HepG2 (cell line): ENCODE data around the gene MPO. TPM values are rescaled to one million over a fixed set of nuclear protein-coding genes. Genes with fewer than 3 reads are reported as not detected.

Source experiments
- HDAC1 ChIP-seq: sonication (generic); formaldehyde crosslinking; IDR thresholded peaks from 2 replicates; pipeline ENCODE4 v1.5.1; 2020; ENCODE audit warnings: mild to moderate bottlenecking, missing genetic modification reagents
- HHEX ChIP-seq: IDR thresholded peaks from 2 replicates; pipeline ENCODE4 v1.6.1; 2016; ENCODE audit warnings: control low read depth
- HNRNPLL ChIP-seq: fragments of 200-400 bp; formaldehyde crosslinking; IDR thresholded peaks from 2 replicates; pipeline ENCODE4 v1.6.1; 2017; ENCODE audit warnings: mild to moderate bottlenecking, low read depth, low read length; ENCODE audit not compliant: poor library complexity, severe bottlenecking
- REXO4 ChIP-seq: sonication (generic); formaldehyde crosslinking; IDR thresholded peaks from 2 replicates; pipeline ENCODE4 v1.8.0; 2022; ENCODE audit warnings: missing genetic modification reagents, mild to moderate bottlenecking, borderline replicate concordance
- RNF2 ChIP-seq: fragments of 450-650 bp; conservative IDR thresholded peaks from 2 replicates; pipeline ENCODE4 v1.6.1; 2016; ENCODE audit warnings: low read depth
- SPEN ChIP-seq: sonication (generic); formaldehyde crosslinking; IDR thresholded peaks from 2 replicates; pipeline ENCODE4 v1.5.1; 2020; ENCODE audit warnings: low read depth, mild to moderate bottlenecking, missing genetic modification reagents
- ZNF510 ChIP-seq: sonication (generic); formaldehyde crosslinking; IDR thresholded peaks from 2 replicates; pipeline ENCODE4 v1.4.0; 2020; ENCODE audit warnings: low read depth, mild to moderate bottlenecking, missing genetic modification reagents
- ZNF781 ChIP-seq: sonication (generic); formaldehyde crosslinking; IDR thresholded peaks from 2 replicates; pipeline ENCODE4 v1.5.1; 2020; ENCODE audit warnings: borderline replicate concordance, mild to moderate bottlenecking, missing genetic modification reagents; ENCODE audit errors: not compliant biosample characterization
- polyA plus RNA-seq, 8 experiments: library from polyadenylated mRNA; depleted of rRNA in 3 of 8; stranded (reverse) in 7 of 8; unstranded in 1 of 8; fragments of >200 nt; fragmentation: Illumina TruSeq in 4 of 8; extraction: Trizol in 4 of 8; gene quantifications; 2 replicates each; pipeline versions ENCODE4 v1.2.1 to v1.2.3, GENCODE V29; 2011 to 2016; ENCODE audit warnings: low read depth in 4 of 8, missing spikeins in 1 of 8, mixed read lengths in 1 of 8; ENCODE audit not compliant: insufficient read depth in 1 of 8
- total RNA-seq, 5 experiments: library from RNA; depleted of rRNA; stranded (reverse); fragments of >200 nt; fragmentation: Illumina TruSeq; extraction: Trizol; gene quantifications; 2 replicates each; pipeline ENCODE4 v1.2.3, GENCODE V29; 2016; ENCODE audit warnings: low read depth in 1 of 5
- TF ChIP-seq, protein P1 (sequence below): sonication (generic); formaldehyde crosslinking; IDR thresholded peaks from 2 replicates; pipeline ENCODE4 v1.4.0; 2020; ENCODE audit warnings: missing genetic modification reagents
- TF ChIP-seq, protein P2 (sequence below): sonication (generic); formaldehyde crosslinking; IDR thresholded peaks from 2 replicates; pipeline ENCODE4 v1.5.0; 2020; ENCODE audit warnings: mild to moderate bottlenecking, missing genetic modification reagents
- TF ChIP-seq, protein P3 (sequence below): sonication (generic); formaldehyde crosslinking; IDR thresholded peaks from 2 replicates; pipeline ENCODE4 v1.5.1; 2020; ENCODE audit warnings: mild to moderate bottlenecking, missing genetic modification reagents, borderline replicate concordance
- TF ChIP-seq, protein P4 (sequence below): IDR thresholded peaks from 2 replicates; pipeline ENCODE4 v1.6.1; 2012; ENCODE audit warnings: low read length, improper control_type of control experiment

The MPO gene
- total and polyA plus RNA-seq, 2 of the 13 experiments (the other 11 are each of a cell fraction or from before 2014, with no cell fraction given) = not detected

DNA sequence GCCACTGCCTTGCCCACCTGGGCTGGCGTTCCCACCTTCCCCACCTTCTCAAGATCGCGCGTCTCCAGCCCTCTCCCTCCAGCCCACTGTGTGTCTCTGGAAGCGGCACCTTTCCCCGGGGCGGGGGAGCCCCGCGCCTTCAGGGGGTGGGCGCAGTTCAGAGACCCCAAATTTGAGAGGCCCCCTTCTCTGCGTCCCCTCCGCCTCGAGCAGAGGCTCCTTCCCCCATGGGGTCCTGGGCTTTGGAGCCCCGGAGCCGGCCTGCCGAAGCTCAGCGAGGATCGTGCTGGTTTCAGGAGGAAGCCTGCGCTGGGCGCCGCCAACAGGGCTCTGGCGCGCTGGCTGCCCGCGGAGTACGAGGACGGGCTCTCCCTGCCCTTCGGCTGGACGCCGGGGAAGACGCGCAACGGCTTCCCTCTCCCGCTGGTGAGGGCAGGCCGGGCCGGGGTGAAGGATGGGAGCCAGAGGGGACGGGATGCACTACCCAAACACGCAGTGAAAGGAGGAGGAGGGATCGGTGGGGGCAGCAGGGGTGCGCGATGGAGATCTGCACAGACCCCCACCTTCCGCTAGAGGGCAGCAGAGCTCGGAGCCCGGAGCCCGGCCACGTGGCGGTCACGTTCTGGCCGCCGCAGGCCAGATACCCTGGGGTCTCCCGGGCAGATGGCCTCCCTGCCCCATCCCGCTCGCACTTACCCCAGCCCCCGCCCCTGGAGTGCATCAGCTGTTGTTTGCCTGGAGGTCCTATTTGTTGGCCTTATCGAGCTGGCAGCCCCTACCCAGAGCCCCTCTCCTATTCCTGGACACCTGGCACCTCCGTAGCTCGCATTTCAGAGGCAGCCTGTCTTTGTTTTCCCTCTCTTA, 31.2 kb downstream of the MPO start (continued):
- TF ChIP-seq, protein P1, sequence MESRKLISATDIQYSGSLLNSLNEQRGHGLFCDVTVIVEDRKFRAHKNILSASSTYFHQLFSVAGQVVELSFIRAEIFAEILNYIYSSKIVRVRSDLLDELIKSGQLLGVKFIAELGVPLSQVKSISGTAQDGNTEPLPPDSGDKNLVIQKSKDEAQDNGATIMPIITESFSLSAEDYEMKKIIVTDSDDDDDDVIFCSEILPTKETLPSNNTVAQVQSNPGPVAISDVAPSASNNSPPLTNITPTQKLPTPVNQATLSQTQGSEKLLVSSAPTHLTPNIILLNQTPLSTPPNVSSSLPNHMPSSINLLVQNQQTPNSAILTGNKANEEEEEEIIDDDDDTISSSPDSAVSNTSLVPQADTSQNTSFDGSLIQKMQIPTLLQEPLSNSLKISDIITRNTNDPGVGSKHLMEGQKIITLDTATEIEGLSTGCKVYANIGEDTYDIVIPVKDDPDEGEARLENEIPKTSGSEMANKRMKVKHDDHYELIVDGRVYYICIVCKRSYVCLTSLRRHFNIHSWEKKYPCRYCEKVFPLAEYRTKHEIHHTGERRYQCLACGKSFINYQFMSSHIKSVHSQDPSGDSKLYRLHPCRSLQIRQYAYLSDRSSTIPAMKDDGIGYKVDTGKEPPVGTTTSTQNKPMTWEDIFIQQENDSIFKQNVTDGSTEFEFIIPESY (CRISPR knock-in tag) = peak; percentile 97
- TF ChIP-seq HDAC1 (CRISPR knock-in tag) (no peak), REXO4 (CRISPR knock-in tag) (peak; percentile 78; the same call in 1 of the 2 replicates), ZNF781 (CRISPR knock-in tag) (peak; percentile 94), ZNF510 (CRISPR knock-in tag) (0 out of 2 replicates have a peak, but pooled peaks have one; percentile 82), SPEN (CRISPR knock-in tag) (peak; percentile 50; the same call in 1 of the 2 replicates), HHEX (CRISPR knock-in tag) (no peak), HNRNPLL (peak; percentile 41), RNF2 (peak; percentile 86)
- TF ChIP-seq, protein P2, sequence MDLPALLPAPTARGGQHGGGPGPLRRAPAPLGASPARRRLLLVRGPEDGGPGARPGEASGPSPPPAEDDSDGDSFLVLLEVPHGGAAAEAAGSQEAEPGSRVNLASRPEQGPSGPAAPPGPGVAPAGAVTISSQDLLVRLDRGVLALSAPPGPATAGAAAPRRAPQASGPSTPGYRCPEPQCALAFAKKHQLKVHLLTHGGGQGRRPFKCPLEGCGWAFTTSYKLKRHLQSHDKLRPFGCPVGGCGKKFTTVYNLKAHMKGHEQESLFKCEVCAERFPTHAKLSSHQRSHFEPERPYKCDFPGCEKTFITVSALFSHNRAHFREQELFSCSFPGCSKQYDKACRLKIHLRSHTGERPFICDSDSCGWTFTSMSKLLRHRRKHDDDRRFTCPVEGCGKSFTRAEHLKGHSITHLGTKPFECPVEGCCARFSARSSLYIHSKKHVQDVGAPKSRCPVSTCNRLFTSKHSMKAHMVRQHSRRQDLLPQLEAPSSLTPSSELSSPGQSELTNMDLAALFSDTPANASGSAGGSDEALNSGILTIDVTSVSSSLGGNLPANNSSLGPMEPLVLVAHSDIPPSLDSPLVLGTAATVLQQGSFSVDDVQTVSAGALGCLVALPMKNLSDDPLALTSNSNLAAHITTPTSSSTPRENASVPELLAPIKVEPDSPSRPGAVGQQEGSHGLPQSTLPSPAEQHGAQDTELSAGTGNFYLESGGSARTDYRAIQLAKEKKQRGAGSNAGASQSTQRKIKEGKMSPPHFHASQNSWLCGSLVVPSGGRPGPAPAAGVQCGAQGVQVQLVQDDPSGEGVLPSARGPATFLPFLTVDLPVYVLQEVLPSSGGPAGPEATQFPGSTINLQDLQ = no peak
- TF ChIP-seq, protein P3, sequence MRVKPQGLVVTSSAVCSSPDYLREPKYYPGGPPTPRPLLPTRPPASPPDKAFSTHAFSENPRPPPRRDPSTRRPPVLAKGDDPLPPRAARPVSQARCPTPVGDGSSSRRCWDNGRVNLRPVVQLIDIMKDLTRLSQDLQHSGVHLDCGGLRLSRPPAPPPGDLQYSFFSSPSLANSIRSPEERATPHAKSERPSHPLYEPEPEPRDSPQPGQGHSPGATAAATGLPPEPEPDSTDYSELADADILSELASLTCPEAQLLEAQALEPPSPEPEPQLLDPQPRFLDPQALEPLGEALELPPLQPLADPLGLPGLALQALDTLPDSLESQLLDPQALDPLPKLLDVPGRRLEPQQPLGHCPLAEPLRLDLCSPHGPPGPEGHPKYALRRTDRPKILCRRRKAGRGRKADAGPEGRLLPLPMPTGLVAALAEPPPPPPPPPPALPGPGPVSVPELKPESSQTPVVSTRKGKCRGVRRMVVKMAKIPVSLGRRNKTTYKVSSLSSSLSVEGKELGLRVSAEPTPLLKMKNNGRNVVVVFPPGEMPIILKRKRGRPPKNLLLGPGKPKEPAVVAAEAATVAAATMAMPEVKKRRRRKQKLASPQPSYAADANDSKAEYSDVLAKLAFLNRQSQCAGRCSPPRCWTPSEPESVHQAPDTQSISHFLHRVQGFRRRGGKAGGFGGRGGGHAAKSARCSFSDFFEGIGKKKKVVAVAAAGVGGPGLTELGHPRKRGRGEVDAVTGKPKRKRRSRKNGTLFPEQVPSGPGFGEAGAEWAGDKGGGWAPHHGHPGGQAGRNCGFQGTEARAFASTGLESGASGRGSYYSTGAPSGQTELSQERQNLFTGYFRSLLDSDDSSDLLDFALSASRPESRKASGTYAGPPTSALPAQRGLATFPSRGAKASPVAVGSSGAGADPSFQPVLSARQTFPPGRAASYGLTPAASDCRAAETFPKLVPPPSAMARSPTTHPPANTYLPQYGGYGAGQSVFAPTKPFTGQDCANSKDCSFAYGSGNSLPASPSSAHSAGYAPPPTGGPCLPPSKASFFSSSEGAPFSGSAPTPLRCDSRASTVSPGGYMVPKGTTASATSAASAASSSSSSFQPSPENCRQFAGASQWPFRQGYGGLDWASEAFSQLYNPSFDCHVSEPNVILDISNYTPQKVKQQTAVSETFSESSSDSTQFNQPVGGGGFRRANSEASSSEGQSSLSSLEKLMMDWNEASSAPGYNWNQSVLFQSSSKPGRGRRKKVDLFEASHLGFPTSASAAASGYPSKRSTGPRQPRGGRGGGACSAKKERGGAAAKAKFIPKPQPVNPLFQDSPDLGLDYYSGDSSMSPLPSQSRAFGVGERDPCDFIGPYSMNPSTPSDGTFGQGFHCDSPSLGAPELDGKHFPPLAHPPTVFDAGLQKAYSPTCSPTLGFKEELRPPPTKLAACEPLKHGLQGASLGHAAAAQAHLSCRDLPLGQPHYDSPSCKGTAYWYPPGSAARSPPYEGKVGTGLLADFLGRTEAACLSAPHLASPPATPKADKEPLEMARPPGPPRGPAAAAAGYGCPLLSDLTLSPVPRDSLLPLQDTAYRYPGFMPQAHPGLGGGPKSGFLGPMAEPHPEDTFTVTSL (CRISPR knock-in tag) = peak; percentile 32; the same call in 1 of the 2 replicates
- TF ChIP-seq, protein P4, sequence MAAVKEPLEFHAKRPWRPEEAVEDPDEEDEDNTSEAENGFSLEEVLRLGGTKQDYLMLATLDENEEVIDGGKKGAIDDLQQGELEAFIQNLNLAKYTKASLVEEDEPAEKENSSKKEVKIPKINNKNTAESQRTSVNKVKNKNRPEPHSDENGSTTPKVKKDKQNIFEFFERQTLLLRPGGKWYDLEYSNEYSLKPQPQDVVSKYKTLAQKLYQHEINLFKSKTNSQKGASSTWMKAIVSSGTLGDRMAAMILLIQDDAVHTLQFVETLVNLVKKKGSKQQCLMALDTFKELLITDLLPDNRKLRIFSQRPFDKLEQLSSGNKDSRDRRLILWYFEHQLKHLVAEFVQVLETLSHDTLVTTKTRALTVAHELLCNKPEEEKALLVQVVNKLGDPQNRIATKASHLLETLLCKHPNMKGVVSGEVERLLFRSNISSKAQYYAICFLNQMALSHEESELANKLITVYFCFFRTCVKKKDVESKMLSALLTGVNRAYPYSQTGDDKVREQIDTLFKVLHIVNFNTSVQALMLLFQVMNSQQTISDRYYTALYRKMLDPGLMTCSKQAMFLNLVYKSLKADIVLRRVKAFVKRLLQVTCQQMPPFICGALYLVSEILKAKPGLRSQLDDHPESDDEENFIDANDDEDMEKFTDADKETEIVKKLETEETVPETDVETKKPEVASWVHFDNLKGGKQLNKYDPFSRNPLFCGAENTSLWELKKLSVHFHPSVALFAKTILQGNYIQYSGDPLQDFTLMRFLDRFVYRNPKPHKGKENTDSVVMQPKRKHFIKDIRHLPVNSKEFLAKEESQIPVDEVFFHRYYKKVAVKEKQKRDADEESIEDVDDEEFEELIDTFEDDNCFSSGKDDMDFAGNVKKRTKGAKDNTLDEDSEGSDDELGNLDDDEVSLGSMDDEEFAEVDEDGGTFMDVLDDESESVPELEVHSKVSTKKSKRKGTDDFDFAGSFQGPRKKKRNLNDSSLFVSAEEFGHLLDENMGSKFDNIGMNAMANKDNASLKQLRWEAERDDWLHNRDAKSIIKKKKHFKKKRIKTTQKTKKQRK = no peak
